Skeletal muscle satellite cell (primary cell): Measurements from ENCODE around the gene PACSIN3.

Experiments
- H3K27me3 ChIP-seq: 2 replicates; pipeline ENCODE4 v1.7.0; 2013; ENCODE audit warnings: low read length; ENCODE audit not compliant: control insufficient read depth, insufficient read depth
- H3K36me3 ChIP-seq: 2 replicates; pipeline ENCODE4 v1.7.0; 2013; ENCODE audit warnings: mild to moderate bottlenecking, control low read depth, low read length; ENCODE audit not compliant: insufficient read depth
- H3K4me1 ChIP-seq: 2 replicates; pipeline ENCODE4 v1.7.0; 2013; ENCODE audit warnings: low read length; ENCODE audit not compliant: control insufficient read depth, insufficient read depth
- H3K4me2 ChIP-seq: 2 replicates; pipeline ENCODE4 v1.7.0; 2013; ENCODE audit warnings: mild to moderate bottlenecking, low read length
- H3K4me3 ChIP-seq: 2 replicates; pipeline ENCODE4 v1.7.0; 2013; ENCODE audit warnings: low read length
- H3K9ac ChIP-seq: 2 replicates; pipeline ENCODE4 v1.7.0; 2013; ENCODE audit warnings: mild to moderate bottlenecking, low read depth, low read length, moderate library complexity
- H3K9me3 ChIP-seq: replicated peaks from 2 replicates; pipeline ENCODE4 v1.7.0; 2013; ENCODE audit warnings: mild to moderate bottlenecking, control low read depth, low read length

PACSIN3 gene

DNA sequence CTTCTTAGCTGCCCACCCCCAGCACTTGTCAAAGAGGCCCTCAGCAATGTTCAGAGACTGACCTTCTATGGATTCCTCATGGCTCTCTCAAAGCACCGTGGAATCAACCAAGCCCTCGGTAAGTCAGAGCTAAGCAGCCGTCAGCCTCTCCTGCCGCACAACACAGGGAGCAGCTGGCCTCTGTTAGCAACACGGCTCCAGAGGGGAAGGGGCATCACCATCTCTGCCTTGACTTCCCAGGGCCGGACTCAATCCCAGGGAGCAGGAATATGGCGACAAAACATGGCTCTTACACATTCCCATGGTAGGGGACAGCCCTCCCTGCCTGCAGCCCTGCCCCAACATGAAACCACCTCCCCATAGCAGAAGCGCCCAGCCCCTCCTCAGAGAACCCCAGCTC, 28.4 kb downstream of the PACSIN3 start:
- Histone ChIP-seq H3K9ac (no peak overlapping the region), H3K4me2 (no peak overlapping the region), H3K4me1 (peaks cover 14% of the 10 kb centered on the region), H3K27me3 (no peaks in the 10 kb centered on the region), H3K4me3 (no peak overlapping the region), H3K36me3 (peaks cover 11% of the 10 kb centered on the region), H3K9me3 (no peaks in the 10 kb centered on the region)

DNA sequence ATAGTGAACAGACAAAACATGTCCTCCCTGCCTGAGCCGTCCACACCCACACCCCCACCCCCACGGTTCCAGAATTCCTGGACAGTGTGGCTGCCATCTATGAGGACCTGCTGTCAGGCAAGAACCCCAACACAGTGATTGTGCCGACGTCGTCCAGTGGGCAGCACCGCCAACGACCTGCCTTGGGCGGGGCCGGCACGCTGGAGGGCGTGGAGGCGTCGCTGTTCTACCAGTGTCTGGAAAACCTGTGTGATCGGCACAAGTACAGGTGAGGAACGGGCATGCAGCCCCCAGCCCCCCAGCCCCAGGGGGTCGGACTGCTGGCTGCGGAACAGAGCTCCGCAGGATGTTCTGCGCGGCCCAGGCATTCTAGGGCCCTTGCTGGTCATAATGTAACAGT, 29.3 kb downstream of the PACSIN3 start:
- no peaks in the 10 kb centered on the region for H3K27me3 ChIP-seq
- H3K9ac ChIP-seq = no peak overlapping the region
- no peaks in the 10 kb centered on the region for H3K9me3 ChIP-seq
- H3K4me1 ChIP-seq = peaks cover 11% of the 10 kb centered on the region
- peaks cover 3% of the 10 kb centered on the region for H3K36me3 ChIP-seq
- H3K4me3 ChIP-seq = no peak overlapping the region
- H3K4me2 ChIP-seq = no peak overlapping the region

DNA sequence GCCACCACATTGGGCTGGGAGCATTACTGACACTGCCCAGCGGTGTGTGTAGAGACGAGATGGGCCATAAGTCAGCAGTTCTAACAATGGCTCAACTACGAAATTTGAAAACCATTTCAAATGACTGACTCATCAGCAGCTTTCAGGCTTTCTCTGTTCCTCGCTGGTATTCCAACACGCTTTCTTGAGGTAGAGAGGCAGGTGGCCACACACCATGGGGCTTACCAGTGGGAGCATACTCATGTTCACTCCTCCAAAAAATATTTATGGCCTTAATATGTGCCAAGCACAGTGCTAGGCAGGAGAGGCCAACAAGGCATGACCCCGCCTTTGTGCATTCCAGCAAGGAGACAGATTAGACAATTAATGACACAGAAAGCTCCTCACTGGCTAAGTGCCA, 29.9 kb downstream of the PACSIN3 start:
- H3K36me3 ChIP-seq = no peaks in the 10 kb centered on the region
- peaks cover 7% of the 10 kb centered on the region for H3K4me1 ChIP-seq

DNA sequence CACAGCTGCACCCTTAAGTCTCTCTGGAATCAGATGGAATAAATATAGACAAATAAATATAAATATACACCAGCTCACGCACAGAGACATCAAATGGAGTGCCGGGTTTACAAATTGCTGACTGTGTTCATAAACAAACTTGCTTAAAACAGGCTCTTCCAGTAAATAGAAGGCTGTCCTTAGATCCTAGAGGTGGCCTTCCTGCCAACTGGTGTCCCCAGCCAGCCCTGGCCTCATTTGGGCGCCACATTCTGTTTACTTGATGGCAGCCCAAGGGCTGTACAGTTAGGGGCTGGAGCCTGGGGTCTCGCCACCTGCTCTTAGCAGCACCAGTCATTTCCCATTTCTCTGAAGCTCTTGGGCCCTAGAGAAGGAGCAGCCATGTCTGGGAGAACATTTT, 30.4 kb downstream of the PACSIN3 start:
- H3K4me2 ChIP-seq = no peak overlapping the region
- no peaks in the 10 kb centered on the region for H3K9me3 ChIP-seq
- H3K9ac ChIP-seq = no peak overlapping the region
- peaks cover 7% of the 10 kb centered on the region for H3K4me1 ChIP-seq
- no peaks in the 10 kb centered on the region for H3K36me3 ChIP-seq
- no peak overlapping the region for H3K4me3 ChIP-seq
- H3K27me3 ChIP-seq = no peaks in the 10 kb centered on the region

More for the DNA sequence above, 29.9 kb downstream of the PACSIN3 start:
- Histone ChIP-seq H3K27me3 (no peaks in the 10 kb centered on the region), H3K9me3 (no peaks in the 10 kb centered on the region), H3K4me3 (no peak overlapping the region), H3K9ac (no peak overlapping the region), H3K4me2 (no peak overlapping the region)

DNA sequence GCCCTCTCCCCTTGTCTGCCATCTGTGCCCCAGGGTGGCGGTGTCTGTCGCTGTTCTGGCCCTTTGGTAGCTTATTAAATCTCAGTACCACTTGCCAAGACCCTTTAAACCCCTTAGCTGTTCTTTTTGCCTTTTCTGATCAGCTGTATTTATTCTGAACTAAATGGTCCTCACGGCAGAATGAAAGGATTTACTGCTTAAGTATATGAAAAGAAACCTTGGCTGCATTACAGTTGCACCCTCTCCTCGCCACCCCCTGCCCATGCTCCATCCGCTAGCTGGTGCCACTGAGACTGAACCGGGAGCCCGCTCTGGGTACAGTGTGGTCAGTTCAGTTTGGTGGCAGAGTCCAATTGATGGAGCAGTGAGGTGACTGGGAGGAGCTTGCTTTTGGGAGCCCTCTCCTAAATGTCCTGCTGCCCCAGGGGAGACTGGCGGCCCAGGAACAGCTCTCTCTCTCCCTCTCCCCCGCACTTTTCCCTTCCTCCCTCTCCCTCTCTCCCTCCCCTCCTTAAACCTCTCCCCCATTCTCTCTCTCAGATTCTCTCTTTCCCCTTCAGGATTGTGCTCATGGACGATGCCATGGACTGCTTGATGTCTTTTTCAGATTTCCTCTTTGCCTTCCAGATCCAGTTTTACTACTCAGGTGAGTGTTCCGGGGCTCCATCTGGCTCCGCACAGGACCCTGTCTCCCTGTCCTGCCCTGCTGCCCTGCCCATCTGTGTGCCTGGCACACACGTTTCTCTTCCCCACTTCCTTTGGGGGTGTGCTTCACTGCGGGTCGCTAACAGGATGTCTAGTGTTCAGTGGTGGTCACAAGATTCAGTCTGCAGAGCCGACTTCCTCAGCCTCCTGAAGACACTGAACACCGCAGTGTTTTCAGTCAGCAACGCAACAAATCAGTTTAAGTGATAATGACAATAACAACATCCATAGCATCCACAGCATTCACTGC, 31.3 kb downstream of the PACSIN3 start:
- Histone ChIP-seq H3K36me3 (no peaks in the 10 kb centered on the region), H3K9ac (no peak overlapping the region), H3K4me1 (peaks cover 7% of the 10 kb centered on the region), H3K27me3 (no peaks in the 10 kb centered on the region), H3K4me2 (no peak overlapping the region), H3K9me3 (no peaks in the 10 kb centered on the region), H3K4me3 (no peak overlapping the region)

DNA sequence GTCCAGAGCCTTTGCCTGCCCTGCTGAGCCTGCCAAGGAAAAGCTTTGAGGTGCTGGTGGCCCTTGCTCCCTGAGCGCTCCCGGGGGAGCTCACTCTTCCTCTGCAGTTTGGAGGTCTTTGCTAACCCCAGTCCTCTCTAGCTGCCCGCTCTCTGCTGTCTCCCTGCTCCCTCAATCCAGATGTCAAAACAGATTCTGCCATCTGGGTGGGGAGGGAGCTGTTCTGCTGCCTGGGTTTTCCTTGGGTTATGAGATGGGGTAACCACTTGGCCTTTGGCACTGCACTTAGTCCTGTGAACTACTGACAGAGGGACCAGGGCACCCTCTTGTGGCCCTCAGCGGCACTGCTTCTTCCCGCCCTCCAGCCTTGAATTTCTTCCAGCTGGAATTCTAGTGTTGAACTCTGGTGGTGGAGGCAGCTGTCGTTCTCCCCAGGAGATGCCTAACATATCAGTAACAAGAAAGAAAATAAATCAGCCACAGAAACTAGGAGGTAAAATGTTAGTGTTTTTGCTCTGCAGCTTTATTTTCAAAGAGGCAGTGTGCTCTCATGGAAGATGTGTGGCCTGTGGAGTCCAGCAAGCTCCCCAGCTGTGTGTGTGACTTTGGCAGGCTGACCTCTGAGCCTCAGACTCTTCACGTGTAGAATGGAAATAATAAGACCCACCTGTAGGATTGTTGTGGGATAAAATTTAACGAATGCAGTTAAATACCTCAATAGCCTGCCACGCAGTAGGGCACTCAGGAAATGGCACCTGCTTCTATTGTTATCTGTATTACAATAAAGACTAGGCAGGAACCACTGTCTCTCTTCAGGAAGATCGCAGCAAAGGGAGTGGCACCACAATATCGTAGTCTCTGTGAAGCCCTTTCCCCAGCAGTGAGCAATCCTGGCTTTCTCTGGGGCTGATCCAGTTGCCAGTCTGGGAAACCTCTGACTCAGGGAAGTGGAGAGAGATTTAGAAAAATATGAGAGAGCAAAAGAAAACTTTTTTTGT, 33.0 kb downstream of the PACSIN3 start:
- no peak overlapping the region for H3K4me2 ChIP-seq
- peaks cover 7% of the 10 kb centered on the region for H3K4me1 ChIP-seq
- H3K36me3 ChIP-seq = no peaks in the 10 kb centered on the region
- no peak overlapping the region for H3K4me3 ChIP-seq
- no peak overlapping the region for H3K9ac ChIP-seq
- H3K9me3 ChIP-seq = no peaks in the 10 kb centered on the region
- H3K27me3 ChIP-seq = no peaks in the 10 kb centered on the region

DNA sequence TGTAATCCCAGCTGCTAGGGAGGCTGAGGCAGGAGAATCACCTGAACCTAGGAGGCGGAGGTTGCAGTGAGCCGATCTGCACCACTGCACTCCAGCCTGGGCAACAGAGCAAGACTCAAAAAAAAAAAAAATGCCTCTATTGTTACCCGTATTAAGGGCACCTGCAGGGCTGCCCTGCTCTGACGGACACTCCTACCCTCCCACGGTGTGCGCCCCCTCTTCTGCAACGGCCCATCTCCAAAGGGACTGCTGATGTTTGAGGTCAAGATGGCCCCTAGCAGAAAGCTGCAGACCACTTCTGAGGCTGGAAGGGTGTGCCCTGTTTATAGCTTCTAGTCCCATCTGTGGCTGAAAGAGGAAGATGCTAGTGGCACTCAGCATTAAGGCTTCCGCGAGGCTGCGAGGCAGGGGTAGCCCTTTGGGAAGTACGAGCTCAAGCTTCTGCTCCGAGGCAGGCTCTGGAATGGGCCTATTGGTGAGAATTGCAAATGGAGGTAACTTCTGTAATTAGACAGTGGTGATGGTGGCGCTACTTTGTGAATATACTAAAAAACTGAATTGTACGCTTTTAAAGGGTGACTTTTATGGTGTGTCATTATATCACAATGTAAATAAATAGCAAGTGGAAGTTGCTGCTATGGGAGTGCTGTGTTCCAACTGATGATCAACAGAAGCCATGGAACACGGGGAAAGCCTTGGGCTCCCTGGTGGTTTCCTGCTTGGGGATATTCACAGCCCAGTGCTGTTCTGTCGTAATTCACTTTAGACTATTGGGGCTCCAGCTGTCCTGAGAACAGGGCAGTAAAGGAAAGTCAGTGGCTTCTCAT, 33.9 kb downstream of the PACSIN3 start:
- no peak overlapping the region for H3K9ac ChIP-seq
- no peaks in the 10 kb centered on the region for H3K27me3 ChIP-seq
- H3K9me3 ChIP-seq = no peaks in the 10 kb centered on the region
- peaks cover 7% of the 10 kb centered on the region for H3K4me1 ChIP-seq
- peaks cover 4% of the 10 kb centered on the region for H3K36me3 ChIP-seq
- no peak overlapping the region for H3K4me2 ChIP-seq
- no peak overlapping the region for H3K4me3 ChIP-seq

DNA sequence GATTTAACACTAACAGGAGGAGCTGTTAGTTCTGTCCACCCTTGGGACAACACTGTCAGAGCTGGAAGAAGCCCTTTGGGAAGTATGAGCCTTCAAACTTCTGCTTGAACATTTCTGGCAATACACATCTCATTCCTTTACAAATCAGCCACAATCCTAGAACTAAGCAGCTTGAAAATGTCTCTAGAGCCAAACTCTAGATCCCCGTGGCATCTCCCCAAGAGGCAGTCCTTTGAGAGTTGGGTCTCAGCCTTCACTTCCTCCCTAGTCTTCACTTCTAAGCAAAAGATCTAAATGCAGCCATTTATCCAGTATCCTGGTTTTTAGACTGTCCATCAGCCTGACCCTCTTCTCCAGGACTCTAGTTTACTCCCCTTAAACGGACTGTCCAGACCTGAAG, 36.5 kb downstream of the PACSIN3 start:
- Histone ChIP-seq H3K36me3 (peaks cover 4% of the 10 kb centered on the region), H3K27me3 (no peaks in the 10 kb centered on the region), H3K4me2 (no peak overlapping the region), H3K4me3 (no peak overlapping the region), H3K4me1 (peaks cover 7% of the 10 kb centered on the region), H3K9me3 (no peaks in the 10 kb centered on the region), H3K9ac (no peak overlapping the region)

DNA sequence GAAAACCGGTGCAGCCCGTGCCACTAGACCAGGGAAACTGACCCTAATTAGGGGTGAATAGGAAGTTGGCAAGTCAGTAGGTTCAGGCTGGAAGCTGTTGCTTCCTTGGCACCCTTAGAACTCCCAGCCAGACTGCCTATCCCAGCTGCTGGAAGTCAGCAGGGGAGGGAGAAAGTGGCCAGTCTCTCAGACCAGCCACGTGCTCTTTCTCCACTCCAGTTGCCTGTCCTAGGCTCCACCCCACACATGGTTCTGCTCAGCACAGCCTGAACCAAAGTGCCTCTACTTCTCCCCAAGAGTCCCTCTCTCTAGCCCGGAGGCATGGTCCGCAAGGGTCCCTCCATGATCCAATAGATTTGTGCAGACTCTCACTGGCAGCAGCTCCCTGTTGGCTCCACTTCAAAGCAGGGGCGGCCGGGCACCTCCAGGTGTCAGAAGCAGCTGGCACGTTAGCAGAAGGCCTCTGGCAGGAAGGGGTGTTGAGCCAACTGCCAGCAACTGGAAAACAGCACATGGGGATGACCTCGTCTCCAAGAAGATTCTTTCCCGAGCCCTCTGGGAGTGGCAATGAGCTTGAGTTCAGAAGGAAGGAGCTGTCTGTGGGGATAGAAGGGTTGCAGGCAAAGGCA, 37.2 kb downstream of the PACSIN3 start:
- no peak overlapping the region for H3K4me3 ChIP-seq
- H3K4me2 ChIP-seq = no peak overlapping the region
- no peaks in the 10 kb centered on the region for H3K27me3 ChIP-seq
- H3K9me3 ChIP-seq = no peaks in the 10 kb centered on the region
- peaks cover 7% of the 10 kb centered on the region for H3K4me1 ChIP-seq
- peaks cover 4% of the 10 kb centered on the region for H3K36me3 ChIP-seq
- H3K9ac ChIP-seq = no peak overlapping the region

DNA sequence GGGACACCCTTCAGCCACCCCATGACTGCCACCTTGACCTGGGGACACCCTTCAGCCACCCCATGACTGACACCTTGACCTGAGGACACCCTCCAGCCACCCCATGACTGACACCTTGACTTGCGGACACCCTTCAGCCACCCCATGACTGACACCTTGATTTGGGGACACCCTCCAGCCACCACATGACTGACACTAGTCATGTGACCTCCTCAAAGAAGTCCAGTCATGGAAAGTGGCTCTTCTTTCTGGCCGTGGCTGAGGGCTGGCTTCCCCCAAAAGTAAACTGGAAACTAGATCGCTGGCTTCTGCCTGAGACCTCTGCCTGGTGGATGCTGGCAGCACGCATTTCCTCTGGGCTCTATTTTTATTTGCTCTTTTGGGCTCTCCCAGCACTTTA, 38.0 kb downstream of the PACSIN3 start:
- Histone ChIP-seq H3K27me3 (no peaks in the 10 kb centered on the region), H3K4me1 (peaks cover 6% of the 10 kb centered on the region), H3K4me2 (no peak overlapping the region), H3K4me3 (no peak overlapping the region), H3K36me3 (peaks cover 4% of the 10 kb centered on the region), H3K9me3 (no peaks in the 10 kb centered on the region), H3K9ac (no peak overlapping the region)
